ENCODE results near the gene C12orf60. TPM values are rescaled to one million over a fixed set of nuclear protein-coding genes. Genes with fewer than 3 reads are reported as not detected.

C12orf60 gene
- total and polyA plus RNA-seq, 3 donors from 2014 or later, result 5.3 to 20.6 (median 11.7) TPM

DNA sequence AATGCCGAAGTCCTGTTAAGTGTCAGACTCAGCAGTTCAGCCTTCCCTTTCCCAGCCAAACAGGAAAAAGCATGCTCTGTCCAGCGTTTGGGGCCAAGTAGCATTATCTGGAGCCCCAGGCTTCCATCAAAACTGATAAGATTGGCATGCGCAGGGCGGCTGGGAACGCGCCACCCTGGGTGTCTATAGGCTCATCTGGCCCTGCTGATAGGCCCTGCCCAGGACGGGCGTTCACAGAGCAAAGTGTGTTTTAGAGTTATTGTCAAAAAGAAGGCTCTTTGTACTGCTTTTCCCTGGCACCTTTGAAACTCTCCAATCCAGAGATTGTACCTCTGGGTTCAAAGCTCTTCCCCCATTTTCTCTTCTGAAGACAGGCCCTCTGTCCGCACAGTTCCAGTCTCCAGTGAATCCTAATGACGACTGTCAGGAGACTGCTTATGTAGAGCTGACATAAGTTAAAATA is 40.0 kb downstream of the C12orf60 start, which contains the start of gene ART4:
Gene ART4, minus strand, starts transcription at position 102 of the 463 bp plus-strand sequence. CDS start 413 bp downstream, outside the sequence.
- no peaks in the 10 kb centered on the region for H3K36me3 ChIP-seq (ENCODE audit: low read depth, missing control alignments)
- no peaks in the 10 kb centered on the region for H3K9me3 ChIP-seq
- TF ChIP-seq POLR2A (IDR thresholded peaks at IDR 0.05), result no peak
- TF ChIP-seq, protein P1, sequence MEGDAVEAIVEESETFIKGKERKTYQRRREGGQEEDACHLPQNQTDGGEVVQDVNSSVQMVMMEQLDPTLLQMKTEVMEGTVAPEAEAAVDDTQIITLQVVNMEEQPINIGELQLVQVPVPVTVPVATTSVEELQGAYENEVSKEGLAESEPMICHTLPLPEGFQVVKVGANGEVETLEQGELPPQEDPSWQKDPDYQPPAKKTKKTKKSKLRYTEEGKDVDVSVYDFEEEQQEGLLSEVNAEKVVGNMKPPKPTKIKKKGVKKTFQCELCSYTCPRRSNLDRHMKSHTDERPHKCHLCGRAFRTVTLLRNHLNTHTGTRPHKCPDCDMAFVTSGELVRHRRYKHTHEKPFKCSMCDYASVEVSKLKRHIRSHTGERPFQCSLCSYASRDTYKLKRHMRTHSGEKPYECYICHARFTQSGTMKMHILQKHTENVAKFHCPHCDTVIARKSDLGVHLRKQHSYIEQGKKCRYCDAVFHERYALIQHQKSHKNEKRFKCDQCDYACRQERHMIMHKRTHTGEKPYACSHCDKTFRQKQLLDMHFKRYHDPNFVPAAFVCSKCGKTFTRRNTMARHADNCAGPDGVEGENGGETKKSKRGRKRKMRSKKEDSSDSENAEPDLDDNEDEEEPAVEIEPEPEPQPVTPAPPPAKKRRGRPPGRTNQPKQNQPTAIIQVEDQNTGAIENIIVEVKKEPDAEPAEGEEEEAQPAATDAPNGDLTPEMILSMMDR (IDR thresholded peaks at IDR 0.05), result no peak
- peaks cover 22% of the 10 kb centered on the region for H3K4me1 ChIP-seq
- 64 to 84% methylated on average over 10 of the region's 10 CpGs for WGBS, 2 donors
- H3K27ac ChIP-seq, result peak within 1 kb of the TSS in 1 of 2 donors; percentile 57
- no peak within 1 kb of the TSS for H3K4me3 ChIP-seq
- intact Hi-C loops (cut with DNase I; ENCODE audit: low total_unique reads), result loop anchor here (10.0 kb wide), 1 partner anchor 51 kb away; no protein-coding TSS in a partner anchor
- DNase-seq, result no peak
- no peaks in the 10 kb centered on the region for H3K27me3 ChIP-seq

DNA sequence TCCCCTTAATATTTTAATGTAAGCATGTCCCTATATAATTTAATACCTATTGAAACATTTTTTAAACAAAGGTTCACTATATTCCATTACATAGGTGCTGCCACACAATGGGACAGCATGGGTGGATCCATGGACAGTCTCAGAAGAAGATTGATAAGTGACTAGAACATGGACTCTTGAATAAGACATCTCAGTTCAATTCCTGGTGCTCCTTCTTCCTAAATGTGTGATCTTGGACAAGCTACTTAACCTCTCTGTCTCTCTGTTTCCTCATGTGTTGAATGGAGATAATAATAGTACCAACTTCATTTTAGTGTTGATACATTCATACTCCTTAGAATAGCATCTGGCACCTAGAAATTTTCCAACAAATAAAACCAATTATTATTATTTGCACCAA is 40.9 kb downstream of the C12orf60 start:
- Histone ChIP-seq H3K4me3 (no peak overlapping the region), H3K4me1 (peaks cover 22% of the 10 kb centered on the region), H3K36me3 (ENCODE audit: low read depth, missing control alignments) (no peaks in the 10 kb centered on the region), H3K27me3 (no peaks in the 10 kb centered on the region), H3K9me3 (no peaks in the 10 kb centered on the region), H3K27ac (no peak overlapping the region)
- no peak for DNase-seq
- intact Hi-C loops (cut with DNase I; ENCODE audit: low total_unique reads), result loop anchor here (10.0 kb wide), 1 partner anchor 50 kb away; no protein-coding TSS in a partner anchor
- TF ChIP-seq, protein P1 (IDR thresholded peaks at IDR 0.05), result no peak
- no peak for TF ChIP-seq POLR2A (IDR thresholded peaks at IDR 0.05)

DNA sequence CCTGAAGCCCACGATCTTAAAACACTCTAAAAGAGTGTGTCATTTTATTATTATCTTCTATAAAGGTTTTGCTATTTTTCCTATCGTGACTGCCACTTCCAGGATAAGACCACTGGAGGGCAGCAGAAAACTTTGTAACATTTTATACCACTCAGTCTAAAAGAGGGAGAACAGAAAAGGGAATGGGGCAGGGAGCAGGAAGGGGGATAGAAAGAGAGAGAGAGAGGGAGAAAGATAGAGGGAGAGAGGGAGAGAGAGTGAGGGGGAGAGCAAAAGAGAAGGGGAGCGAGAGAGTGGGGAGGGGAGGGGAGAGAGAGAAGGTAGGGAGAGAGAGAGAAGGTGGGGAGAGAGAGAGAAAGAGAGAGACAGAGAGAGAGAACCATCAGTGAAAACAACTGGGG is 41.9 kb downstream of the C12orf60 start:
- no peaks in the 10 kb centered on the region for H3K27me3 ChIP-seq
- 24 to 27% methylated on average over 3 of the region's 3 CpGs for WGBS, 2 donors
- H3K27ac ChIP-seq, result peak overlapping the region in 1 of 2 donors; percentile 70
- no peak for TF ChIP-seq POLR2A (IDR thresholded peaks at IDR 0.05)
- TF ChIP-seq, protein P1 (IDR thresholded peaks at IDR 0.05), result peak; percentile 68 to 82 (median 77)
- no peak overlapping the region for H3K4me3 ChIP-seq
- no peaks in the 10 kb centered on the region for H3K36me3 ChIP-seq (ENCODE audit: low read depth, missing control alignments)
- peak; percentile 63 for DNase-seq
- no peaks in the 10 kb centered on the region for H3K9me3 ChIP-seq
- intact Hi-C loops (cut with DNase I; ENCODE audit: low total_unique reads), result loop anchor here (10.0 kb wide), 1 partner anchor 49 kb away; no protein-coding TSS in a partner anchor
- peaks cover 22% of the 10 kb centered on the region for H3K4me1 ChIP-seq

DNA sequence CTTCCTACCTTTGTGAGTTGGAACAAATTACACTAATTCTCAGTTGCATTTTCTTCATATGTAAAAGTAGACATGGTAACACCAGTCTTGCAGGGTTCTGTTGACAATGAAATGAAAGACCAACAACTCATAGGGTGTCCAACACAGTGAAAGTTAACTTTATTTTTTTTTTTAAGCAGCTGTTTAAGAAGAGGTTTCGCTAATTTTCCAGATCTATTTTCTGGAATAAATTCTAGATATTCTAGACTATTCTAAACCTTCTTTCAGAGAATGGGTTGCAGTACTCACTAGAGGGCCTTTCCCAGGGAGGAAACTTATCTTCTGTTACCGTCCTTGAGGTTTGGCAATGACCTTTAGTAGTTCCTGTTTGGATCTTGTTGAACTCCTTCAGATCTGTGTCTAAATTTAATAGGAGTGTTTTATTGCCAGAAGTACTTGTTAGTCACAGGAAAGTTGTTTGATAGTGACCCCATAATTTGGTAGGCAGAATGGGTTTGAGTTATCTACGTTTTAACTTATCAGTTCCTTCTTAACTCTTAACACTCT is 42.6 kb downstream of the C12orf60 start:
- Histone ChIP-seq H3K27ac (peak overlapping the region in 1 of 2 donors; percentile 70), H3K27me3 (no peaks in the 10 kb centered on the region), H3K4me3 (no peak overlapping the region), H3K4me1 (peaks cover 22% of the 10 kb centered on the region), H3K36me3 (ENCODE audit: low read depth, missing control alignments) (no peaks in the 10 kb centered on the region), H3K9me3 (no peaks in the 10 kb centered on the region)
- intact Hi-C loops (cut with DNase I; ENCODE audit: low total_unique reads), result loop anchor here (10.0 kb wide), 1 partner anchor 49 kb away; no protein-coding TSS in a partner anchor
- TF ChIP-seq, protein P1 (IDR thresholded peaks at IDR 0.05), result no peak
- TF ChIP-seq POLR2A (IDR thresholded peaks at IDR 0.05), result no peak
- no peak for DNase-seq
- WGBS, 2 donors, result 35 to 44% methylated on average over 3 of the region's 3 CpGs
